SK-N-SH (cell line): Measurements from ENCODE around the gene VEGFB. TPM values are rescaled to one million over a fixed set of nuclear protein-coding genes. Genes with fewer than 3 reads are reported as not detected.

Experiments
- CTCF ChIA-PET: fragments of 300-600, 350-600 bp; formaldehyde crosslinking; extraction: SDS; loops from one replicate; lab custom pipeline; 2021; lab: Yijun Ruan, JAX
- POLR2A ChIA-PET: fragments of 350-600 bp; sonication (Branson Sonifier 250); formaldehyde crosslinking; extraction: SDS; loops from one replicate; lab custom pipeline; 2020; ENCODE audit warnings: antibody characterized with exemption, inconsistent platforms; lab: Yijun Ruan, JAX
- DNase-seq: peaks from one replicate; pipeline ENCODE4 v3.0.0; 2012
- H2AFZ ChIP-seq: fragments of 200-600 bp; sonication (generic); 2 replicates; pipeline ENCODE4 v1.8.1; 2016; ENCODE audit warnings: antibody characterized with exemption, mild to moderate bottlenecking, low read depth
- H3F3A ChIP-seq: fragments of 200-600 bp; sonication (generic); replicated peaks from 2 replicates; pipeline ENCODE3; 2016; ENCODE audit warnings: antibody characterized with exemption, mild to moderate bottlenecking; ENCODE audit not compliant: insufficient read depth
- H3K27ac ChIP-seq, 2 experiments: fragments of 200-500 bp in 1 of 2; fragments of 200-600 bp in 1 of 2; sonication (Bioruptor generic) in 1 of 2; sonication (generic), shearing (Covaris generic) in 1 of 2; 2 replicates each; pipeline versions ENCODE4 v1.5.1 to v1.6.1; 2014 to 2016; ENCODE audit warnings: low read depth in 2 of 2, inconsistent platforms in 1 of 2, low read length in 1 of 2, mild to moderate bottlenecking in 1 of 2, mixed read lengths in 1 of 2
- H3K27me3 ChIP-seq: fragments of 200-600 bp; sonication (generic), shearing (Covaris generic); 2 replicates; pipeline ENCODE4 v1.6.1; 2016; ENCODE audit warnings: mixed run types; ENCODE audit not compliant: insufficient read depth
- H3K36me3 ChIP-seq, 2 experiments: fragments of 200-500 bp in 1 of 2; fragments of 200-600 bp in 1 of 2; sonication (Bioruptor generic) in 1 of 2; sonication (generic) in 1 of 2; replicated peaks in 1 of 2; 2 replicates each; pipeline versions ENCODE3 to v1.5.1; 2014 to 2016; ENCODE audit warnings: low read length in 1 of 2, mild to moderate bottlenecking in 1 of 2; ENCODE audit not compliant: insufficient read depth in 2 of 2, control insufficient read depth in 1 of 2
- H3K4me1 ChIP-seq, 2 experiments: fragments of 200-500 bp in 1 of 2; fragments of 200-600 bp in 1 of 2; sonication (Bioruptor generic) in 1 of 2; sonication (generic), shearing (Covaris generic) in 1 of 2; 2 replicates each; pipeline versions ENCODE4 v1.5.1 to v1.6.1; 2014 to 2016; ENCODE audit warnings: low read depth in 1 of 2, low read length in 1 of 2, mixed run types in 1 of 2; ENCODE audit not compliant: insufficient read depth in 2 of 2, control insufficient read depth in 1 of 2
- H3K4me2 ChIP-seq: fragments of 200-600 bp; sonication (generic), shearing (Covaris generic); 2 replicates; pipeline ENCODE4 v1.6.1; 2017; ENCODE audit warnings: mixed run types
- H3K4me3 ChIP-seq, 2 experiments: fragments of 200-500 bp in 1 of 2; fragments of 200-600 bp in 1 of 2; sonication (Bioruptor generic) in 1 of 2; sonication (generic), shearing (Covaris generic) in 1 of 2; 2 replicates each; pipeline versions ENCODE4 v1.5.1 to v1.8.1; 2014 to 2016; ENCODE audit warnings: low read depth in 2 of 2, inconsistent platforms in 1 of 2, low read length in 1 of 2, mild to moderate bottlenecking in 1 of 2, mixed read lengths in 1 of 2, moderate library complexity in 1 of 2
- H3K79me2 ChIP-seq: fragments of 200-600 bp; sonication (generic); 2 replicates; pipeline ENCODE4 v1.8.1; 2017; ENCODE audit warnings: mild to moderate bottlenecking; ENCODE audit not compliant: insufficient read depth
- H3K9ac ChIP-seq: fragments of 200-600 bp; sonication (generic); 2 replicates; pipeline ENCODE4 v1.6.1; 2017; ENCODE audit warnings: mixed run types
- H3K9me2 ChIP-seq: fragments of 200-600 bp; sonication (generic); 2 replicates; pipeline ENCODE4 v1.6.1; 2017; ENCODE audit warnings: mixed run types
- H3K9me3 ChIP-seq: fragments of 200-600 bp; sonication (generic); 2 replicates; pipeline ENCODE4 v1.6.1; 2017; ENCODE audit warnings: mixed run types, mild to moderate bottlenecking, moderate library complexity
- H4K20me1 ChIP-seq: fragments of 200-600 bp; sonication (generic); 2 replicates; pipeline ENCODE4 v1.6.1; 2017; ENCODE audit warnings: mild to moderate bottlenecking, mixed run types; ENCODE audit not compliant: insufficient read depth
- ELF1 ChIP-seq: IDR thresholded peaks from 2 replicates; pipeline ENCODE4 v1.4.0; 2012
- EP300 ChIP-seq, 2 experiments: IDR thresholded peaks; 2 replicates each; pipeline versions ENCODE4 v1.4.0 to v1.6.1; 2012; ENCODE audit warnings: borderline replicate concordance in 1 of 2, low read depth in 1 of 2, low read length in 1 of 2
- EZH2phosphoT487 ChIP-seq: fragments of 200-600 bp; sonication (generic); IDR thresholded peaks from 2 replicates; pipeline ENCODE4 v1.6.1; 2017; ENCODE audit warnings: low read depth, mixed run types, mild to moderate bottlenecking, antibody characterized with exemption, moderate library complexity, borderline replicate concordance
- FOXJ3 ChIP-seq: sonication (generic); formaldehyde crosslinking; IDR thresholded peaks from 2 replicates; pipeline ENCODE4 v1.5.1; 2020; ENCODE audit warnings: mild to moderate bottlenecking, missing genetic modification reagents
- FOXM1 ChIP-seq: IDR thresholded peaks from 2 replicates; pipeline ENCODE4 v1.4.0; 2012; ENCODE audit warnings: low read depth, mild to moderate bottlenecking
- GATA2 ChIP-seq: sonication (generic); formaldehyde crosslinking; IDR thresholded peaks from 2 replicates; pipeline ENCODE4 v1.5.0; 2020; ENCODE audit warnings: mild to moderate bottlenecking, missing genetic modification reagents
- JUND ChIP-seq: IDR thresholded peaks from 2 replicates; pipeline ENCODE4 v1.4.0; 2012
- MEF2A ChIP-seq: IDR thresholded peaks from 2 replicates; pipeline ENCODE4 v1.4.0; 2012; ENCODE audit warnings: low read depth, borderline replicate concordance
- MXI1 ChIP-seq: IDR thresholded peaks from 2 replicates; pipeline ENCODE4 v1.6.1; 2012; ENCODE audit warnings: mild to moderate bottlenecking, low read depth, low read length, improper control_type of control experiment
- NRF1 ChIP-seq: IDR thresholded peaks from 2 replicates; pipeline ENCODE4 v1.6.1; 2012; ENCODE audit warnings: low read depth, mild to moderate bottlenecking, low read length
- POLR2AphosphoS5 ChIP-seq: IDR thresholded peaks from 2 replicates; pipeline ENCODE4 v1.6.1; 2012; ENCODE audit warnings: low read depth, low read length
- RFX5 ChIP-seq: IDR thresholded peaks from 2 replicates; pipeline ENCODE4 v1.6.1; 2012; ENCODE audit warnings: mild to moderate bottlenecking, improper control_type of control experiment, low read length
- SIN3A ChIP-seq: IDR thresholded peaks from 2 replicates; pipeline ENCODE4 v1.6.1; 2012; ENCODE audit warnings: low read depth, mild to moderate bottlenecking, low read length, moderate library complexity, borderline replicate concordance
- TAF1 ChIP-seq: IDR thresholded peaks from 2 replicates; pipeline ENCODE4 v1.6.1; 2012; ENCODE audit warnings: low read depth, mild to moderate bottlenecking, low read length, moderate library complexity, borderline replicate concordance
- TCF12 ChIP-seq: IDR thresholded peaks from 2 replicates; pipeline ENCODE4 v1.4.0; 2012
- YY1 ChIP-seq: IDR thresholded peaks from 2 replicates; pipeline ENCODE4 v1.4.0; 2012; ENCODE audit warnings: low read depth, mild to moderate bottlenecking
- WGBS: methylation state at CpG from one replicate; pipeline ENCODE4 v1.1.6; 2017; ENCODE audit warnings: low lambda C conversion rate; 5-methylcytosine and 5-hydroxymethylcytosine counted together
- polyA plus RNA-seq, 3 experiments: library from polyadenylated mRNA; depleted of rRNA; stranded (reverse); fragments of >200 nt; gene quantifications; 2 replicates each; pipeline ENCODE4 v1.2.3, GENCODE V29; 2012
- TF ChIP-seq, protein P1 (sequence below): fragments of 200-600 bp; sonication (generic); IDR thresholded peaks from 2 replicates; pipeline ENCODE4 v1.6.1; 2017; ENCODE audit warnings: antibody characterized with exemption, mild to moderate bottlenecking, moderate library complexity
- TF ChIP-seq, protein P2 (sequence below): IDR thresholded peaks from 2 replicates; pipeline ENCODE4 v1.6.1; 2012; ENCODE audit warnings: mild to moderate bottlenecking, low read depth, low read length, moderate library complexity
- TF ChIP-seq, protein P3 (sequence below): fragments of 150-350 bp; IDR thresholded peaks from 2 replicates; pipeline ENCODE4 v1.6.1; 2016; ENCODE audit warnings: mild to moderate bottlenecking, low read depth, low read length
- TF ChIP-seq, protein P4 (sequence below): IDR thresholded peaks from 2 replicates; pipeline ENCODE4 v1.4.0; 2012; ENCODE audit warnings: low read depth
- TF ChIP-seq, protein P5 (sequence below): IDR thresholded peaks from 2 replicates; pipeline ENCODE4; 2012

VEGFB gene
- polyA plus RNA-seq, 1 of the 3 experiments (the other 2 are of a cell fraction), result 29.9 TPM

DNA sequence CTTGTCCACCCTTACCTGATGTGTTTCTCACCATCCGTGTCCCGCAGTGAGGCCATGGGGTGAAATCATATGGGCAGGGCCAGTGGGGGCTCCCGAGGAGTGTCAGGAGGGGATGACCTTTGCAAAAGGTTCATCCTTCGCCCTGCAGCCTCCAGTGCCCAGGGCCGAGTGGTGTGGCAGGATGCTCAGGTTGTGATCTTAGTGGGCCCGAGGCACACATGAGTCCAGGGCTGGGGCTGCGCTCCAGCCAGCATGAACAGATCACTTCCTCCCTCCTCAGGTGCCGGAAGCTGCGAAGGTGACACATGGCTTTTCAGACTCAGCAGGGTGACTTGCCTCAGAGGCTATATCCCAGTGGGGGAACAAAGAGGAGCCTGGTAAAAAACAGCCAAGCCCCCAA lies 3.7 kb downstream of the VEGFB start (continued):
- TF ChIP-seq JUND, result no peak
- no peak for TF ChIP-seq NRF1
- TF ChIP-seq SIN3A, result no peak
- TF ChIP-seq, protein P1, sequence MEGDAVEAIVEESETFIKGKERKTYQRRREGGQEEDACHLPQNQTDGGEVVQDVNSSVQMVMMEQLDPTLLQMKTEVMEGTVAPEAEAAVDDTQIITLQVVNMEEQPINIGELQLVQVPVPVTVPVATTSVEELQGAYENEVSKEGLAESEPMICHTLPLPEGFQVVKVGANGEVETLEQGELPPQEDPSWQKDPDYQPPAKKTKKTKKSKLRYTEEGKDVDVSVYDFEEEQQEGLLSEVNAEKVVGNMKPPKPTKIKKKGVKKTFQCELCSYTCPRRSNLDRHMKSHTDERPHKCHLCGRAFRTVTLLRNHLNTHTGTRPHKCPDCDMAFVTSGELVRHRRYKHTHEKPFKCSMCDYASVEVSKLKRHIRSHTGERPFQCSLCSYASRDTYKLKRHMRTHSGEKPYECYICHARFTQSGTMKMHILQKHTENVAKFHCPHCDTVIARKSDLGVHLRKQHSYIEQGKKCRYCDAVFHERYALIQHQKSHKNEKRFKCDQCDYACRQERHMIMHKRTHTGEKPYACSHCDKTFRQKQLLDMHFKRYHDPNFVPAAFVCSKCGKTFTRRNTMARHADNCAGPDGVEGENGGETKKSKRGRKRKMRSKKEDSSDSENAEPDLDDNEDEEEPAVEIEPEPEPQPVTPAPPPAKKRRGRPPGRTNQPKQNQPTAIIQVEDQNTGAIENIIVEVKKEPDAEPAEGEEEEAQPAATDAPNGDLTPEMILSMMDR, result no peak
- TF ChIP-seq YY1, result no peak

DNA sequence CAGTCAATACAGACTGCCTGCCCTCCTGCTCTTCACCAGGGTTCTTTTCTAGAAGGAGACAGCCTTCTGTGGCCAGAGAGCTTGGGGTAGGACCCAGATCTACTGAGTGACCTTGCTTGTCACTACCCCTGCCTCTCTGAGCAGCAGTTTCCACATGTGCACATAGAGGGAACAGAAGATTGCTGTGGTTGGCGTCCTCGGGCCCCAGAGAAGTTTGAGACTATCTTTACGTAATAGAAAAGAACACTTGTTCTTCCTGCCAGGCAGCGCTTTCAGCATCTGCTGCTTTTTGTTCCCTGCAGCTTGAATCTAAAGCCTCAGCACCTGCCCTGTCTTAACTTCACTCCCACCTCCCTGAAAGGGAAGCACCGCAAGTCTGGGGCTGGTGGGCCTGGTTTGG lies 4.6 kb downstream of the VEGFB start:
- Histone ChIP-seq H3K9me2 (no peaks in the 10 kb centered on the region), H3K9me3 (no peaks in the 10 kb centered on the region), H3K27me3 (no peaks in the 10 kb centered on the region), H3K27ac (no peak overlapping the region), H3K79me2 (peaks cover 35% of the 10 kb centered on the region), H3F3A (peaks cover 28% of the 10 kb centered on the region), H3K9ac (no peak overlapping the region), H4K20me1 (no peaks in the 10 kb centered on the region), H3K4me3 (no peak overlapping the region), H3K4me2 (no peak overlapping the region), H3K4me1 (peaks cover 14 to 33% of the 10 kb centered on the region in 2 experiments; a peak in 2 of 4 replicates), H2AFZ (no peak overlapping the region), H3K36me3 (peaks cover 7 to 25% of the 10 kb centered on the region in 2 experiments)
- DNase-seq, result no peak
- POLR2A ChIA-PET, result interaction anchor here (0.7 to 2.2 kb wide), 2 partner anchors 13 to 27 kb away, joined by 3 to 5 read pairs; partner anchors contain the start of genes NUDT22 and TRPT1
- CTCF ChIA-PET, result interaction anchor here (1.0 to 1.5 kb wide), 3 partner anchors 15 to 65 kb away, joined by 3 to 4 read pairs (median 4); no protein-coding TSS in a partner anchor
- TF ChIP-seq, protein P1, result no peak
- TF ChIP-seq MEF2A (no peak), MXI1 (no peak), EZH2phosphoT487 (no peak), FOXJ3 (CRISPR knock-in tag) (no peak), FOXM1 (no peak), NRF1 (no peak), SIN3A (no peak), TCF12 (no peak), TAF1 (no peak), ELF1 (no peak), YY1 (no peak), EP300 (IDR thresholded peaks at IDR 0.05; ENCODE audit: borderline replicate concordance in 1 of 2, low read depth in 1 of 2, low read length in 1 of 2) (no peak), GATA2 (CRISPR knock-in tag) (no peak), RFX5 (no peak), POLR2AphosphoS5 (no peak)
- TF ChIP-seq, protein P2, sequence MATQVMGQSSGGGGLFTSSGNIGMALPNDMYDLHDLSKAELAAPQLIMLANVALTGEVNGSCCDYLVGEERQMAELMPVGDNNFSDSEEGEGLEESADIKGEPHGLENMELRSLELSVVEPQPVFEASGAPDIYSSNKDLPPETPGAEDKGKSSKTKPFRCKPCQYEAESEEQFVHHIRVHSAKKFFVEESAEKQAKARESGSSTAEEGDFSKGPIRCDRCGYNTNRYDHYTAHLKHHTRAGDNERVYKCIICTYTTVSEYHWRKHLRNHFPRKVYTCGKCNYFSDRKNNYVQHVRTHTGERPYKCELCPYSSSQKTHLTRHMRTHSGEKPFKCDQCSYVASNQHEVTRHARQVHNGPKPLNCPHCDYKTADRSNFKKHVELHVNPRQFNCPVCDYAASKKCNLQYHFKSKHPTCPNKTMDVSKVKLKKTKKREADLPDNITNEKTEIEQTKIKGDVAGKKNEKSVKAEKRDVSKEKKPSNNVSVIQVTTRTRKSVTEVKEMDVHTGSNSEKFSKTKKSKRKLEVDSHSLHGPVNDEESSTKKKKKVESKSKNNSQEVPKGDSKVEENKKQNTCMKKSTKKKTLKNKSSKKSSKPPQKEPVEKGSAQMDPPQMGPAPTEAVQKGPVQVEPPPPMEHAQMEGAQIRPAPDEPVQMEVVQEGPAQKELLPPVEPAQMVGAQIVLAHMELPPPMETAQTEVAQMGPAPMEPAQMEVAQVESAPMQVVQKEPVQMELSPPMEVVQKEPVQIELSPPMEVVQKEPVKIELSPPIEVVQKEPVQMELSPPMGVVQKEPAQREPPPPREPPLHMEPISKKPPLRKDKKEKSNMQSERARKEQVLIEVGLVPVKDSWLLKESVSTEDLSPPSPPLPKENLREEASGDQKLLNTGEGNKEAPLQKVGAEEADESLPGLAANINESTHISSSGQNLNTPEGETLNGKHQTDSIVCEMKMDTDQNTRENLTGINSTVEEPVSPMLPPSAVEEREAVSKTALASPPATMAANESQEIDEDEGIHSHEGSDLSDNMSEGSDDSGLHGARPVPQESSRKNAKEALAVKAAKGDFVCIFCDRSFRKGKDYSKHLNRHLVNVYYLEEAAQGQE, result no peak
- TF ChIP-seq, protein P3, sequence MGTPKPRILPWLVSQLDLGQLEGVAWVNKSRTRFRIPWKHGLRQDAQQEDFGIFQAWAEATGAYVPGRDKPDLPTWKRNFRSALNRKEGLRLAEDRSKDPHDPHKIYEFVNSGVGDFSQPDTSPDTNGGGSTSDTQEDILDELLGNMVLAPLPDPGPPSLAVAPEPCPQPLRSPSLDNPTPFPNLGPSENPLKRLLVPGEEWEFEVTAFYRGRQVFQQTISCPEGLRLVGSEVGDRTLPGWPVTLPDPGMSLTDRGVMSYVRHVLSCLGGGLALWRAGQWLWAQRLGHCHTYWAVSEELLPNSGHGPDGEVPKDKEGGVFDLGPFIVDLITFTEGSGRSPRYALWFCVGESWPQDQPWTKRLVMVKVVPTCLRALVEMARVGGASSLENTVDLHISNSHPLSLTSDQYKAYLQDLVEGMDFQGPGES, result no peak
- TF ChIP-seq, protein P4, sequence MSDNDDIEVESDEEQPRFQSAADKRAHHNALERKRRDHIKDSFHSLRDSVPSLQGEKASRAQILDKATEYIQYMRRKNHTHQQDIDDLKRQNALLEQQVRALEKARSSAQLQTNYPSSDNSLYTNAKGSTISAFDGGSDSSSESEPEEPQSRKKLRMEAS, result no peak
- TF ChIP-seq, protein P5, sequence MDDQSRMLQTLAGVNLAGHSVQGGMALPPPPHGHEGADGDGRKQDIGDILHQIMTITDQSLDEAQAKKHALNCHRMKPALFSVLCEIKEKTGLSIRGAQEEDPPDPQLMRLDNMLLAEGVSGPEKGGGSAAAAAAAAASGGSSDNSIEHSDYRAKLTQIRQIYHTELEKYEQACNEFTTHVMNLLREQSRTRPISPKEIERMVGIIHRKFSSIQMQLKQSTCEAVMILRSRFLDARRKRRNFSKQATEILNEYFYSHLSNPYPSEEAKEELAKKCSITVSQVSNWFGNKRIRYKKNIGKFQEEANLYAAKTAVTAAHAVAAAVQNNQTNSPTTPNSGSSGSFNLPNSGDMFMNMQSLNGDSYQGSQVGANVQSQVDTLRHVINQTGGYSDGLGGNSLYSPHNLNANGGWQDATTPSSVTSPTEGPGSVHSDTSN, result no peak
- WGBS, result 96% methylated on average over 5 of the region's 5 CpGs
